Peyer's patch (tissue), 4 donors: ENCODE measurements around the gene HVCN1.

ENCODE experiments used
- CTCF ChIP-seq, 6 experiments: fragments of 450-650 bp in 4 of 6; fragments of 200-600 bp in 2 of 6; sonication (generic) in 1 of 6; IDR thresholded peaks; one replicate each; pipeline ENCODE4 v1.5.1; 2017 to 2019; ENCODE audit warnings: antibody characterized with exemption in 6 of 6, mild to moderate bottlenecking in 3 of 6, moderate library complexity in 1 of 6
- POLR2A ChIP-seq, 2 donors: fragments of 450-650 bp; IDR thresholded peaks; one replicate each; pipeline ENCODE4 v1.5.1; 2017; ENCODE audit warnings: antibody characterized with exemption in 2 of 2, mild to moderate bottlenecking in 2 of 2, moderate library complexity in 2 of 2

DNA sequence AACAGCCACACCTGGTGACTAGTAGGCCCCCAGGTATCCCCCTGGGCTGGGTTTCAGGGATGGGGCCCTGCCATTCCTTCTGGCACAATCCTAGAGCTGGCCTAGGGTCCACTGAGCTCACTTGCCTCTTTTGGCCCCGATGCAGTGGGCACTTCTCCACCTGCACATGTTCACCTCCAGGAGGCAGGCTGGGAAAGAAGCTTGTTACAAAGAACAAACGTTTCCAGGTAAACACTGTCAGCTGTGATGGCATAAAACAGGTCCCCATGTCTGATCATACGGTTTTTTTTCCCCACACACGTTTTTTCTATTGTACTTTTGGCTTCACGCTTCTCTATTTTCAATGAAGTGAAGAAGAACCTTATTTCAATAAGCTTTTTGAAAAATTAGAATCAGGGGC lies 15.8 kb upstream of the HVCN1 start:
- TF ChIP-seq CTCF (IDR thresholded peaks at IDR 0.05), result peak in 4 of 6 experiments; percentile 21 to 56 (median 54)
- TF ChIP-seq POLR2A (IDR thresholded peaks at IDR 0.05), result no peak
